ENCODE measurements around the gene TFIP11.

The TFIP11 gene

GRCh38 chr22:26481112-26481693, 31.1 kb downstream of the TFIP11 start:
- H3K27me3 Mint-ChIP-seq: no peaks in the 10 kb centered on the region
- DNase-seq (no peak), ATAC-seq (no peak)
- H3K27ac Mint-ChIP-seq: peak overlapping the region in 1 of 2 donors; percentile 47
- peak overlapping the region; percentile 98 to 99 for H3K4me3 Mint-ChIP-seq
- H3K9me3 Mint-ChIP-seq: no peaks in the 10 kb centered on the region
- peaks cover 88% of the 10 kb centered on the region for H3K4me1 Mint-ChIP-seq

GRCh38 chr22:26480611-26480932, 31.7 kb downstream of the TFIP11 start:
- peak overlapping the region; percentile 98 to 99 for H3K4me3 Mint-ChIP-seq
- ATAC-seq (no peak), DNase-seq (no peak)
- no peaks in the 10 kb centered on the region for H3K27me3 Mint-ChIP-seq
- H3K9me3 Mint-ChIP-seq: no peaks in the 10 kb centered on the region
- peak overlapping the region; percentile 14 to 47 for H3K27ac Mint-ChIP-seq
- H3K4me1 Mint-ChIP-seq: peaks cover 82% of the 10 kb centered on the region

GRCh38 chr22:26479792-26480610, 32.3 kb downstream of the TFIP11 start:
- ATAC-seq: no peak
- peaks cover 76% of the 10 kb centered on the region for H3K4me1 Mint-ChIP-seq

GRCh38 chr22:26479043-26479791, 33.1 kb downstream of the TFIP11 start:
- Mint-ChIP-seq H3K27ac (peak overlapping the region; percentile 51 to 85), H3K4me3 (peak overlapping the region; percentile 98 to 99), H3K4me1 (peaks cover 74% of the 10 kb centered on the region), H3K27me3 (no peaks in the 10 kb centered on the region), H3K9me3 (no peaks in the 10 kb centered on the region)
- no peak for ATAC-seq
- DNase-seq: no peak

More at GRCh38 chr22:26479792-26480610, 32.3 kb downstream of the TFIP11 start:
- no peak for DNase-seq
- no peaks in the 10 kb centered on the region for H3K9me3 Mint-ChIP-seq
- H3K27ac Mint-ChIP-seq: peak overlapping the region; percentile 51 to 85
- no peaks in the 10 kb centered on the region for H3K27me3 Mint-ChIP-seq
- H3K4me3 Mint-ChIP-seq: peak overlapping the region; percentile 98 to 99

- H3K4me3 Mint-ChIP-seq: no peak overlapping the region
Observed at GRCh38 chr22:26477341-26477731, 34.9 kb downstream of the TFIP11 start.

GRCh38 chr22:26476705-26477340, 35.5 kb downstream of the TFIP11 start:
- Mint-ChIP-seq H3K27me3 (no peaks in the 10 kb centered on the region), H3K27ac (peak overlapping the region in 1 of 2 donors; percentile 5), H3K9me3 (no peaks in the 10 kb centered on the region), H3K4me1 (peaks cover 60% of the 10 kb centered on the region), H3K4me3 (no peak overlapping the region)
- ATAC-seq (peak; percentile 78), DNase-seq (no peak)

More at GRCh38 chr22:26477341-26477731, 34.9 kb downstream of the TFIP11 start:
- H3K4me1 Mint-ChIP-seq: peaks cover 65% of the 10 kb centered on the region
- H3K27me3 Mint-ChIP-seq: no peaks in the 10 kb centered on the region
- DNase-seq: no peak
- H3K27ac Mint-ChIP-seq: no peak overlapping the region
- no peaks in the 10 kb centered on the region for H3K9me3 Mint-ChIP-seq
- ATAC-seq: no peak

GRCh38 chr22:26474682-26475081, 37.6 kb downstream of the TFIP11 start:
- DNase-seq: no peak
- peak; percentile 43 for ATAC-seq
- no peaks in the 10 kb centered on the region for H3K9me3 Mint-ChIP-seq
- H3K4me3 Mint-ChIP-seq: no peak overlapping the region
- H3K4me1 Mint-ChIP-seq: peaks cover 38% of the 10 kb centered on the region
- no peaks in the 10 kb centered on the region for H3K27me3 Mint-ChIP-seq
- no peak overlapping the region for H3K27ac Mint-ChIP-seq

- no peak for DNase-seq
- no peak for ATAC-seq
- H3K27ac Mint-ChIP-seq: no peak overlapping the region
- no peak overlapping the region for H3K4me3 Mint-ChIP-seq
- H3K9me3 Mint-ChIP-seq: no peaks in the 10 kb centered on the region
- H3K4me1 Mint-ChIP-seq: peaks cover 9% of the 10 kb centered on the region
- H3K27me3 Mint-ChIP-seq: no peaks in the 10 kb centered on the region
Observed at GRCh38 chr22:26471522-26471921, 40.8 kb downstream of the TFIP11 start.

GRCh38 chr22:26470807-26471206, 41.5 kb downstream of the TFIP11 start:
- H3K9me3 Mint-ChIP-seq: no peaks in the 10 kb centered on the region
- no peak for ATAC-seq

GRCh38 chr22:26466196-26466595, 46.1 kb downstream of the TFIP11 start:
- Mint-ChIP-seq H3K4me1 (no peaks in the 10 kb centered on the region), H3K27ac (no peak overlapping the region), H3K9me3 (no peaks in the 10 kb centered on the region), H3K27me3 (no peaks in the 10 kb centered on the region), H3K4me3 (no peak overlapping the region)
- DNase-seq: no peak
- no peak for ATAC-seq

More at GRCh38 chr22:26470807-26471206, 41.5 kb downstream of the TFIP11 start:
- H3K4me3 Mint-ChIP-seq: no peak overlapping the region
- H3K4me1 Mint-ChIP-seq: peaks cover 6% of the 10 kb centered on the region
- no peaks in the 10 kb centered on the region for H3K27me3 Mint-ChIP-seq
- H3K27ac Mint-ChIP-seq: no peak overlapping the region
- no peak for DNase-seq

GRCh38 chr22:26464312-26464711, 48.0 kb downstream of the TFIP11 start:
- Mint-ChIP-seq H3K27me3 (no peaks in the 10 kb centered on the region), H3K4me1 (no peaks in the 10 kb centered on the region), H3K4me3 (no peak overlapping the region), H3K9me3 (no peaks in the 10 kb centered on the region), H3K27ac (peak overlapping the region in 1 of 2 donors; percentile 29)
- DNase-seq: no peak
- no peak for ATAC-seq

- Mint-ChIP-seq H3K9me3 (no peaks in the 10 kb centered on the region), H3K4me1 (no peaks in the 10 kb centered on the region), H3K27ac (no peak overlapping the region), H3K27me3 (no peaks in the 10 kb centered on the region), H3K4me3 (no peak overlapping the region)
- DNase-seq (no peak), ATAC-seq (no peak)
Observed at GRCh38 chr22:26463688-26464087, 48.6 kb downstream of the TFIP11 start.

GRCh38 chr22:26463101-26463661, 49.1 kb downstream of the TFIP11 start:
- Mint-ChIP-seq H3K27ac (no peak overlapping the region), H3K27me3 (no peaks in the 10 kb centered on the region), H3K9me3 (no peaks in the 10 kb centered on the region), H3K4me1 (no peaks in the 10 kb centered on the region), H3K4me3 (no peak overlapping the region)
- DNase-seq (no peak), ATAC-seq (no peak)

- no peak for ATAC-seq
- Mint-ChIP-seq H3K27ac (no peak overlapping the region), H3K4me3 (no peak overlapping the region)
Observed at GRCh38 chr22:26462641-26463040, 49.6 kb downstream of the TFIP11 start.

GRCh38 chr22:26462051-26462450, 50.2 kb downstream of the TFIP11 start:
- no peak for DNase-seq
- no peak overlapping the region for H3K27ac Mint-ChIP-seq
- no peak for ATAC-seq
- H3K4me3 Mint-ChIP-seq: no peak overlapping the region
- no peaks in the 10 kb centered on the region for H3K27me3 Mint-ChIP-seq
- H3K9me3 Mint-ChIP-seq: no peaks in the 10 kb centered on the region
- no peaks in the 10 kb centered on the region for H3K4me1 Mint-ChIP-seq

More at GRCh38 chr22:26462641-26463040, 49.6 kb downstream of the TFIP11 start:
- Mint-ChIP-seq H3K9me3 (no peaks in the 10 kb centered on the region), H3K4me1 (no peaks in the 10 kb centered on the region), H3K27me3 (no peaks in the 10 kb centered on the region)
- no peak for DNase-seq

All from stimulated activated naive CD8-positive, alpha-beta T cell treated with anti-CD3 and anti-CD28 coated beads, Interleukin-15, amount 100 ng/mL, for 72 hours (primary cell).